ENCODE results near the gene MTR. TPM values are rescaled to one million over a fixed set of nuclear protein-coding genes. Genes with fewer than 3 reads are reported as not detected.

Gene MTR
- total RNA-seq, 6 experiments from 2014 or later = 34.0 to 39.2 (median 36.0) TPM

GRCh38 chr1:236925386-236925785 is 130.3 kb downstream of the MTR start:
- H3K4me3 Mint-ChIP-seq = no peak overlapping the region
- no peaks in the 10 kb centered on the region for H3K4me1 Mint-ChIP-seq (ENCODE audit: low read depth)
- no peaks in the 10 kb centered on the region for H3K36me3 Mint-ChIP-seq (ENCODE audit: low read depth)
- H3K9me3 Mint-ChIP-seq = no peaks in the 10 kb centered on the region; the same call in 1 of the 2 replicates
- peaks cover 4% of the 10 kb centered on the region for H3K27me3 Mint-ChIP-seq (ENCODE audit: insufficient read depth)
- no peak overlapping the region for H3K27ac Mint-ChIP-seq
- DNase-seq = no peak
- TF ChIP-seq, protein P1, sequence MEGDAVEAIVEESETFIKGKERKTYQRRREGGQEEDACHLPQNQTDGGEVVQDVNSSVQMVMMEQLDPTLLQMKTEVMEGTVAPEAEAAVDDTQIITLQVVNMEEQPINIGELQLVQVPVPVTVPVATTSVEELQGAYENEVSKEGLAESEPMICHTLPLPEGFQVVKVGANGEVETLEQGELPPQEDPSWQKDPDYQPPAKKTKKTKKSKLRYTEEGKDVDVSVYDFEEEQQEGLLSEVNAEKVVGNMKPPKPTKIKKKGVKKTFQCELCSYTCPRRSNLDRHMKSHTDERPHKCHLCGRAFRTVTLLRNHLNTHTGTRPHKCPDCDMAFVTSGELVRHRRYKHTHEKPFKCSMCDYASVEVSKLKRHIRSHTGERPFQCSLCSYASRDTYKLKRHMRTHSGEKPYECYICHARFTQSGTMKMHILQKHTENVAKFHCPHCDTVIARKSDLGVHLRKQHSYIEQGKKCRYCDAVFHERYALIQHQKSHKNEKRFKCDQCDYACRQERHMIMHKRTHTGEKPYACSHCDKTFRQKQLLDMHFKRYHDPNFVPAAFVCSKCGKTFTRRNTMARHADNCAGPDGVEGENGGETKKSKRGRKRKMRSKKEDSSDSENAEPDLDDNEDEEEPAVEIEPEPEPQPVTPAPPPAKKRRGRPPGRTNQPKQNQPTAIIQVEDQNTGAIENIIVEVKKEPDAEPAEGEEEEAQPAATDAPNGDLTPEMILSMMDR (IDR thresholded peaks at IDR 0.05) = no peak

GRCh38 chr1:236930503-236930902 is 135.4 kb downstream of the MTR start:
- TF ChIP-seq, protein P1 (IDR thresholded peaks at IDR 0.05) = no peak
- no peaks in the 10 kb centered on the region for H3K4me1 Mint-ChIP-seq (ENCODE audit: low read depth)
- no peak for DNase-seq
- no peak overlapping the region for H3K27ac Mint-ChIP-seq
- H3K4me3 Mint-ChIP-seq = no peak overlapping the region
- no peaks in the 10 kb centered on the region for H3K36me3 Mint-ChIP-seq (ENCODE audit: low read depth)
- peaks cover 4% of the 10 kb centered on the region; the same call in 1 of the 2 replicates for H3K27me3 Mint-ChIP-seq (ENCODE audit: insufficient read depth)
- peaks cover 4% of the 10 kb centered on the region for H3K9me3 Mint-ChIP-seq

GRCh38 chr1:236938760-236939159 is 143.7 kb downstream of the MTR start:
- Mint-ChIP-seq H3K27me3 (ENCODE audit: insufficient read depth) (peaks cover 1% of the 10 kb centered on the region; the same call in 1 of the 2 replicates), H3K27ac (no peak overlapping the region), H3K4me3 (no peak overlapping the region), H3K9me3 (peaks cover 9% of the 10 kb centered on the region), H3K4me1 (ENCODE audit: low read depth) (no peaks in the 10 kb centered on the region), H3K36me3 (ENCODE audit: low read depth) (no peaks in the 10 kb centered on the region; the same call in 1 of the 2 replicates)
- TF ChIP-seq, protein P1 (IDR thresholded peaks at IDR 0.05) = no peak
- DNase-seq = no peak

DNA sequence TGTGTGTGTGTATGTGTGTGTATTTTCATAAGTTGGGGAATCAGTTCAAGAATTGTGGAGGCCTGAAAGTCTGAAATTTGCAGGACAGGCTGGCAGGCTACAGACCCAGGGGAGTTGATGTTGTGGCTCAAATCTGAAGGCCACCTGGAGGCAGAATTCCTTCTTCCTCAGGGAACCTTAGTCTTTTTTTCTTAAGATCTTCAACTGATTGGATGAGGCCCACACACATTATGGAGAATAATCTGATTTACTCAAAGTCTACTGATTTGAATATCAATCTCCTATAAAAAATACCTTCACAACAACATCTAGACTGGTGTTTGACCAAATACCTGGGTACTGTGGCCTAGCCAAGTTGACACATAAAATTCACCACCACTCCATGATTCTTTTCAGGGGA is 147.3 kb downstream of the MTR start:
- Mint-ChIP-seq H3K36me3 (ENCODE audit: low read depth) (no peaks in the 10 kb centered on the region), H3K27ac (no peak overlapping the region), H3K9me3 (peaks cover 17% of the 10 kb centered on the region), H3K27me3 (ENCODE audit: insufficient read depth) (peaks cover 1% of the 10 kb centered on the region; the same call in 1 of the 2 replicates), H3K4me1 (ENCODE audit: low read depth) (no peaks in the 10 kb centered on the region), H3K4me3 (no peak overlapping the region)
- TF ChIP-seq, protein P1 (IDR thresholded peaks at IDR 0.05) = no peak
- DNase-seq = no peak

DNA sequence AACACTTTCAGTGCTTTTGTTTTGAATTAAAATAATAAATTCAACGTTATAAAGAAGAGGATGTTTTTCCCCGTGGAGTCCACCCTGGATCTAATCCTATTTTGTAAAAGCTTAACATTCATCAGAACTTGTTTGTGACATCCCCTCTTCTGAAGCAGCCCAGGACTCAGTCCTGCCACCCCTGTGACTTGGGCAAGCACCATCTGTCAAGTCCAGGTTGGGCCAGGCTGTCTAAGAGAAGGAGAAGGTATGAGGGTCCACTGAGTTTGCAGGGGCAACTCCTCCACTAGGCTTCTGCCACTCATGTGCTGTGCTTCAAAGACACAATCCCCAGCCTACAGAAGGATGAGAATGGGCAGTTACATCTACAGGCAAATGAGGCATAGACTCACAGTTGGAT is 149.5 kb downstream of the MTR start:
- H3K36me3 Mint-ChIP-seq (ENCODE audit: low read depth) = no peaks in the 10 kb centered on the region
- TF ChIP-seq, protein P1 (IDR thresholded peaks at IDR 0.05) = no peak
- H3K27me3 Mint-ChIP-seq (ENCODE audit: insufficient read depth) = peaks cover 1% of the 10 kb centered on the region; the same call in 1 of the 2 replicates
- no peak overlapping the region for H3K4me3 Mint-ChIP-seq
- no peak for DNase-seq
- no peak overlapping the region for H3K27ac Mint-ChIP-seq
- H3K4me1 Mint-ChIP-seq (ENCODE audit: low read depth) = no peaks in the 10 kb centered on the region
- peaks cover 26% of the 10 kb centered on the region for H3K9me3 Mint-ChIP-seq

DNA sequence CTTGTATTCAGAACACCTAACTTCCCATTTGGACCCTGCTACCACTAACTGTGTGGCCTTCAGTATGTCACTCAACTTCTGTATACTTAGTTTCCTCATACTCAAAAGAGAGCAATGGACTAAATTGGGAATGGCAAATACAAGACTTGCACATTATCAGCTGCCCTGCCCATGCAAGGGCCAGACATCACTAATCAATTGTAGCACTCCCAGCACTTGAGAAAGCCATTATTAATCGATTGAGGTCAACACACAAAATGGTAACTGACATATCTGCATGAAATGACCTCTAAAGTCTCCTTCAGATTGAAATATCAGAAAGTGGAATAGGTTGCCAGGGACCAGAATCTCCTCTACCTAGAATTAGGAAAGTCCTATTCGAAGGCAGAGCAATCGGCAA is 149.9 kb downstream of the MTR start:
- Mint-ChIP-seq H3K27me3 (ENCODE audit: insufficient read depth) (peaks cover 1% of the 10 kb centered on the region; the same call in 1 of the 2 replicates), H3K27ac (no peak overlapping the region), H3K36me3 (ENCODE audit: low read depth) (no peaks in the 10 kb centered on the region), H3K9me3 (peaks cover 26% of the 10 kb centered on the region), H3K4me3 (no peak overlapping the region), H3K4me1 (ENCODE audit: low read depth) (no peaks in the 10 kb centered on the region)
- TF ChIP-seq, protein P1 (IDR thresholded peaks at IDR 0.05) = no peak
- DNase-seq = no peak
